Calu3 (cell line): Measurements from ENCODE around the gene HAGHL. TPM values are rescaled to one million over a fixed set of nuclear protein-coding genes. Genes with fewer than 3 reads are reported as not detected.

Source experiments
- BruUV-seq: library from RNA; stranded (reverse); fragments of 400-500 nt; replicated peaks from 2 replicates; lab custom pipeline; 2021; lab: Mats Ljungman, UMichigan
- CTCF ChIA-PET: fragments of 300-600 bp; sonication (Branson Sonifier 250); formaldehyde crosslinking; loops from one replicate; lab custom pipeline; 2022; ENCODE audit warnings: antibody characterized with exemption; lab: Charles Lee
- DNase-seq: peaks from one replicate; pipeline ENCODE4 v3.0.0; 2022
- H3K27ac Mint-ChIP-seq: one replicate; pipeline ENCODE4 v1.8.0; 2022; ENCODE audit warnings: mixed read lengths; ENCODE audit not compliant: unreplicated experiment
- H3K27me3 Mint-ChIP-seq: one replicate; pipeline ENCODE4 v1.8.0; 2022; ENCODE audit warnings: mixed read lengths; ENCODE audit not compliant: unreplicated experiment
- H3K36me3 Mint-ChIP-seq: one replicate; pipeline ENCODE4 v1.8.0; 2022; ENCODE audit warnings: mild to moderate bottlenecking, moderate library complexity, mixed read lengths; ENCODE audit not compliant: insufficient read depth, unreplicated experiment
- H3K4me1 Mint-ChIP-seq: one replicate; pipeline ENCODE4 v1.8.0; 2022; ENCODE audit warnings: mild to moderate bottlenecking, low read depth, mixed read lengths; ENCODE audit not compliant: unreplicated experiment
- H3K4me3 Mint-ChIP-seq: one replicate; pipeline ENCODE4 v1.8.0; 2022; ENCODE audit warnings: mild to moderate bottlenecking, low read depth, moderate library complexity, mixed read lengths; ENCODE audit not compliant: unreplicated experiment
- H3K9me3 Mint-ChIP-seq: one replicate; pipeline ENCODE4 v1.8.0; 2022; ENCODE audit warnings: low read depth, mixed read lengths; ENCODE audit not compliant: unreplicated experiment
- intact Hi-C: fragments of 100-400 bp; cut with micrococcal nuclease; formaldehyde crosslinking; loops from one replicate; pipeline ENCODE4 v1.10.0; 2022; ENCODE audit not compliant: unreplicated experiment
- total RNA-seq: library from RNA; stranded (reverse); gene quantifications from 2 replicates; pipeline ENCODE4 v1.2.3, GENCODE V29; 2022
- TF ChIP-seq, protein P1 (sequence below): fragments of 200-600 bp; IDR thresholded peaks from one replicate; pipeline ENCODE4 v1.8.0; 2022; ENCODE audit warnings: antibody characterized with exemption; ENCODE audit not compliant: unreplicated experiment

HAGHL gene
- total RNA-seq, 1 experiment from 2014 or later = 11.7 TPM

DNA sequence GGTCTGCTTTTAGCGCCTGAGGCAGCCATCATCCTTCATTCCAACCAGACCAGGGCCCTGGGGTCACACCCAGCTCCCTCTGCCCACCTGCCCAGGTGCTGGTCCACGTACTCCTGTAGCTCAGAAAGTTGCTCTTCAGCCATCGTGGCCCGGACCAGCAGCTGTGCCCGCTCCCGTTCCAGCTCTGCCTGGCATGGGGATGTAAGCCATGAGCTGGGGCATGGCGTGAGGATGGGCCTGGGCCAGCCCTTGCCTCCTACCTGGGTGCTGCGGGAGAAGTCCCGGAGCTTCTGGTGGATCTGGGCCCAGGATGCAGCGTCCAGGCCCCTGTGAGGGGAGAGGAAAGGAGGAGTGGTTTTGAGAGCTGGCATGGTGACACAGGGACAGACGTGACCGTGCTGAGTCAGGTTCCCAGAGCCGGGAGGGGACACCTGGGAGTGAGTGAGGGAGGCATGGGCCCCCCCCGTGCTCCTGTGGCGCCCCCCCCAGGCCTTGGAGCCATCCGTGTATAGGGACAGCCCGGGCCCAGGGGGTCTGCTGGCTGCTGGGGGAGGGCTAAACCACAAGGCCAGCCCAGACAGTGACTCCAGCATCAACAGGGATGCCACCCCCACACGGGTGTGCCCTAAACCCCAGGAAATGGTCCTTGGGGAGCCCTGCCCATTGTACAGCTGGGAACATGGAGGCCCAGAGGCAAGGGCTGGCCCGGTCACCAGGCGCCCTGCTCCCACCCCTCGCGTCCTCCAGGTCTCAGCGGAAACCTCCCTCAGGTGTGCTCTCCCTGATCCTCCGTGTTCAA, 3.9 kb upstream of the HAGHL start:
- CTCF ChIA-PET = interaction anchor here (1.2 kb wide), 1 partner anchor 75 kb away, joined by 3 read pairs; no protein-coding TSS in a partner anchor
- intact Hi-C loops = no loop called here
- TF ChIP-seq, protein P1, sequence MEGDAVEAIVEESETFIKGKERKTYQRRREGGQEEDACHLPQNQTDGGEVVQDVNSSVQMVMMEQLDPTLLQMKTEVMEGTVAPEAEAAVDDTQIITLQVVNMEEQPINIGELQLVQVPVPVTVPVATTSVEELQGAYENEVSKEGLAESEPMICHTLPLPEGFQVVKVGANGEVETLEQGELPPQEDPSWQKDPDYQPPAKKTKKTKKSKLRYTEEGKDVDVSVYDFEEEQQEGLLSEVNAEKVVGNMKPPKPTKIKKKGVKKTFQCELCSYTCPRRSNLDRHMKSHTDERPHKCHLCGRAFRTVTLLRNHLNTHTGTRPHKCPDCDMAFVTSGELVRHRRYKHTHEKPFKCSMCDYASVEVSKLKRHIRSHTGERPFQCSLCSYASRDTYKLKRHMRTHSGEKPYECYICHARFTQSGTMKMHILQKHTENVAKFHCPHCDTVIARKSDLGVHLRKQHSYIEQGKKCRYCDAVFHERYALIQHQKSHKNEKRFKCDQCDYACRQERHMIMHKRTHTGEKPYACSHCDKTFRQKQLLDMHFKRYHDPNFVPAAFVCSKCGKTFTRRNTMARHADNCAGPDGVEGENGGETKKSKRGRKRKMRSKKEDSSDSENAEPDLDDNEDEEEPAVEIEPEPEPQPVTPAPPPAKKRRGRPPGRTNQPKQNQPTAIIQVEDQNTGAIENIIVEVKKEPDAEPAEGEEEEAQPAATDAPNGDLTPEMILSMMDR = no peak
- Mint-ChIP-seq H3K4me3 (no peak overlapping the region), H3K27ac (peak overlapping the region; percentile 2), H3K4me1 (peaks cover 19% of the 10 kb centered on the region), H3K36me3 (peaks cover 79% of the 10 kb centered on the region), H3K27me3 (no peaks in the 10 kb centered on the region), H3K9me3 (no peaks in the 10 kb centered on the region)
- no TSS peak for BruUV-seq
- no peak for DNase-seq

DNA sequence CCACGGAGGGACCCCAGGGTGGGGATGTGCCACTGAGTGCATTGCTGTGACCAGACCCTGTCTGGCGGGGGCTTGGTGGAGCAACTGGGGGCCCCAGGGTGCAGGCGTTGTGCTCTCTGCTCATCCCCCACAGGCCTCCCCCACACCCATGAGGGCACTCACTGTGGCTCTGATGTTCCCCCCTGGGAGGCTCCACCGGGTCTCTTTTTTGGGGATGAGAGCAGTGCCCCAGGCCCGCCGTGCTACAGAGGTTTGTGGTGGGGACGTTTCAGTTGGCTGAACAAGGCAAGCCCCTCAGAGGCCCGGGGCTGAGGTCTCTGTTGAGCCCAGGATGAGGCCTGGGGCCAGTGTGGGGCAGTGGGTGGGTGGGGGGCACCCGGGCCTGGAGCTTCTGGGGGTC, 3.2 kb upstream of the HAGHL start:
- CTCF ChIA-PET = interaction anchor here (1.2 kb wide), 1 partner anchor 76 kb away, joined by 3 read pairs; no protein-coding TSS in a partner anchor
- BruUV-seq = no TSS peak
- Mint-ChIP-seq H3K9me3 (no peaks in the 10 kb centered on the region), H3K27ac (no peak overlapping the region), H3K4me1 (peaks cover 16% of the 10 kb centered on the region), H3K4me3 (no peak overlapping the region), H3K27me3 (no peaks in the 10 kb centered on the region), H3K36me3 (peaks cover 78% of the 10 kb centered on the region)
- TF ChIP-seq, protein P1 = no peak
- no peak for DNase-seq
- intact Hi-C loops = no loop called here

DNA sequence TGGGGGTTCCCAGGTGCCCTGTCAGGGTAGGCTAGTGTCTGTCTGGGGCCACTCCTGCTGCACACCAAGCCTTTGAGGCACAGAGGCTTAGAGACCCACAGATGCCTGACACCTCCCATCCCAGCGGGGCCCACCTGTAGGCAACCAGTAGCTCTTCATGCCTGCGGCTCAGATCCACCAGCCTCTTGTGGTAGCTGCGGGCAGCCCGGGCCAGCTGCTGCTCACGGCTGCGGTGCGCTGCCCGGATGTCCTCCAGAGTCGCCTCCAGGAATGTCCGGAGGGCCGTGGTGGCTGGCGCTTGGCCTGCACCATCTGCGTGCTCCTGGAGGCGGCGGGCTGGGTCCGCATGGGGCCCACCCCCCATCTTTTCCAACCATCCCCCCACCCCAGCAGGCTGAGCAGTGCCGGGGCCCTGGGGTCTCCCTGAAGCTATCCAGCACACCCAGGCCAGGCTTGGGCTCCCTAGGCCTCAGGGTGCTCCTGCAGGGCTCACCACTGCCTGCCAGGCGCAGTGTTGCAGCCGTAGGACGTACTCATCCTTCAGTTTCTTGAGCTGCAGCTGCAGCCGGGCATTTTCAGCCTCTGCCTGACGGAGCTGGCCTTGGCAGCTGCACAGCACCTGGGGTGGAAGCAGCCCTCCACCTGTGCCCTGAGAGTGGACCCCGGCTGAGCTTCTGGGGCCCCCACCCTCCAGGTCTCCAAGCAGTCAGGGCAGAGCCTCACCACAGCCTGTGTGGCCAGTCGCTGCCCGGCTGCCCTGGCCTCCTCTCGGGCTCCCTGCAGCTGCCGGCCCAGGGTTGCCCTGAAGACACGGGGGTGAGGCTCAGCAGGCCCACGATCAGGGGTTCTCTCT, 2.5 kb upstream of the HAGHL start:
- intact Hi-C loops = no loop called here
- CTCF ChIA-PET = interaction anchor here (1.1 kb wide), 1 partner anchor 17 kb away, joined by 3 read pairs; no protein-coding TSS in a partner anchor
- TF ChIP-seq, protein P1 = no peak
- DNase-seq = no peak
- Mint-ChIP-seq H3K4me1 (peaks cover 9% of the 10 kb centered on the region), H3K27me3 (no peaks in the 10 kb centered on the region), H3K4me3 (no peak overlapping the region), H3K9me3 (no peaks in the 10 kb centered on the region), H3K27ac (no peak overlapping the region), H3K36me3 (peaks cover 74% of the 10 kb centered on the region)
- BruUV-seq = no TSS peak

DNA sequence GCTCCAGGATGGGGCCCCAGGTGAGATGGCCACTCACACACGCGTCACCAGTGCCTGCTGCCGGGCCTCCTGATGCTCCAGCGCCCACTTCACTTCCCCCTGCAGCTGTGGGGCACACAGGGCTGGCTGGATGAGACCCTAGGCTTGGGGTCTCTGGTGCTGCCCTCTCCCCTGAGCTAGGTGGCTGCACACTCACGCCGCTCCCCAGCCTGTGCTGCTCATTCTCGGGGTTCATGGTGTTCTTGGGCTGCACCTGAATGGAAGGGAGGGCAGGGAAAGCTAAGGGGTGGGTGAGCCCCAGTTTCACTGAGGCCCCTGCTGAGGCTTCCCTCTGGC, 1.9 kb upstream of the HAGHL start:
- Mint-ChIP-seq H3K27me3 (no peaks in the 10 kb centered on the region), H3K4me3 (no peak overlapping the region), H3K9me3 (no peaks in the 10 kb centered on the region), H3K27ac (no peak overlapping the region), H3K4me1 (peaks cover 3% of the 10 kb centered on the region), H3K36me3 (peaks cover 74% of the 10 kb centered on the region)
- TF ChIP-seq, protein P1 = no peak
- no TSS peak for BruUV-seq
- DNase-seq = no peak
- CTCF ChIA-PET = interaction anchor here (1.1 to 1.8 kb wide), 2 partner anchors 9 to 16 kb away, joined by 3 to 10 read pairs; no protein-coding TSS in a partner anchor
- intact Hi-C loops = no loop called here
